NCI-H1694 (cell line): ENCODE results near the gene WEE1.

Experiments used
- DNase-seq: peaks from one replicate; lab custom pipeline; 2025; lab: John Stamatoyannopoulos, UW

WEE1 gene

GRCh38 chr11:9566561-9567063 is 6.9 kb upstream of the WEE1 start:
- DNase-seq = no peak

GRCh38 chr11:9567401-9567800 is 6.1 kb upstream of the WEE1 start:
- DNase-seq = no peak

GRCh38 chr11:9568161-9568853 is 5.2 kb upstream of the WEE1 start:
- DNase-seq = no peak

GRCh38 chr11:9568854-9569587 is 4.4 kb upstream of the WEE1 start:
- DNase-seq = no peak

GRCh38 chr11:9569588-9570164 is 3.8 kb upstream of the WEE1 start:
- DNase-seq = no peak

GRCh38 chr11:9570313-9571025 is 3.0 kb upstream of the WEE1 start:
- DNase-seq = no peak

- no peak for DNase-seq
Observed at GRCh38 chr11:9571071-9571762, 2.3 kb upstream of the WEE1 start.

GRCh38 chr11:9571763-9572115 is 1.7 kb upstream of the WEE1 start:
- DNase-seq = no peak

- no peak for DNase-seq
Observed at GRCh38 chr11:9573775-9574621, 528 bp downstream of the WEE1 start.

- DNase-seq = no peak
Observed at GRCh38 chr11:9574622-9575259, 1.3 kb downstream of the WEE1 start.

GRCh38 chr11:9575260-9576240 is 2.1 kb downstream of the WEE1 start:
- DNase-seq = peak; percentile 25

- DNase-seq = no peak
Observed at GRCh38 chr11:9576701-9577381, 3.4 kb downstream of the WEE1 start.

- no peak for DNase-seq
Observed at GRCh38 chr11:9577556-9577955, 4.1 kb downstream of the WEE1 start.

- DNase-seq = no peak
Observed at GRCh38 chr11:9580894-9581293, 7.4 kb downstream of the WEE1 start.

- DNase-seq = no peak
Observed at GRCh38 chr11:9581556-9582161, 8.2 kb downstream of the WEE1 start.

GRCh38 chr11:9590717-9591116 is 17.2 kb downstream of the WEE1 start:
- no peak for DNase-seq

GRCh38 chr11:9594267-9595046 is 21.0 kb downstream of the WEE1 start:
- DNase-seq = no peak
